HepG2 (cell line): ENCODE results near the gene VPS26A. TPM values are rescaled to one million over a fixed set of nuclear protein-coding genes. Genes with fewer than 3 reads are reported as not detected.

Source experiments
- ARHGAP35 ChIP-seq: sonication (generic); formaldehyde crosslinking; IDR thresholded peaks from 2 replicates; pipeline ENCODE4 v1.9.0; 2022; ENCODE audit warnings: mild to moderate bottlenecking, inconsistent platforms, moderate library complexity, missing genetic modification reagents, borderline replicate concordance
- ASH2L ChIP-seq: fragments of 300-600, 200-600 bp; sonication (generic); IDR thresholded peaks from 2 replicates; pipeline ENCODE4 v1.7.0; 2017; ENCODE audit warnings: low read depth, mild to moderate bottlenecking, moderate library complexity, mixed read lengths, low read length; ENCODE audit not compliant: insufficient read length
- BORCS8-MEF2B ChIP-seq: sonication (generic); formaldehyde crosslinking; IDR thresholded peaks from 2 replicates; pipeline ENCODE4 v1.8.0; 2022; ENCODE audit warnings: mild to moderate bottlenecking, missing genetic modification reagents
- DZIP1 ChIP-seq: sonication (generic); formaldehyde crosslinking; IDR thresholded peaks from 2 replicates; pipeline ENCODE4 v1.5.0; 2020; ENCODE audit warnings: mild to moderate bottlenecking, missing genetic modification reagents
- GZF1 ChIP-seq: sonication (generic); formaldehyde crosslinking; IDR thresholded peaks from 2 replicates; pipeline ENCODE4 v1.5.1; 2020; ENCODE audit warnings: mild to moderate bottlenecking, missing genetic modification reagents
- KDM2A ChIP-seq: sonication (generic); formaldehyde crosslinking; IDR thresholded peaks from 2 replicates; pipeline ENCODE4 v1.4.0; 2020; ENCODE audit warnings: low read depth, missing genetic modification reagents, borderline replicate concordance
- KLF16 ChIP-seq, 2 experiments: sonication (generic) in 1 of 2; formaldehyde crosslinking in 1 of 2; IDR thresholded peaks; 2 replicates each; pipeline versions ENCODE4 v1.6.1 to v1.8.0; 2016 to 2023; ENCODE audit warnings: missing genetic modification reagents in 2 of 2, missing compliant biosample characterization in 1 of 2
- PRDM10 ChIP-seq: sonication (generic); formaldehyde crosslinking; IDR thresholded peaks from 2 replicates; pipeline ENCODE4 v1.4.0; 2020; ENCODE audit warnings: low read depth, missing genetic modification reagents
- SMYD3 ChIP-seq: sonication (generic); formaldehyde crosslinking; IDR thresholded peaks from 2 replicates; pipeline ENCODE4 v1.8.1; 2023; ENCODE audit warnings: mild to moderate bottlenecking, missing genetic modification reagents
- TCF7L2 ChIP-seq: IDR thresholded peaks from 2 replicates; pipeline ENCODE4 v1.6.1; 2011; ENCODE audit warnings: mild to moderate bottlenecking, low read depth, low read length, moderate library complexity
- ZBTB33 ChIP-seq: sonication (generic); formaldehyde crosslinking; IDR thresholded peaks from 2 replicates; pipeline ENCODE4 v1.4.0; 2020; ENCODE audit warnings: missing genetic modification reagents
- ZKSCAN8 ChIP-seq: IDR thresholded peaks from 2 replicates; pipeline ENCODE4 v1.6.1; 2016; ENCODE audit warnings: borderline replicate concordance, missing genetic modification reagents, missing compliant biosample characterization
- ZNF10 ChIP-seq: sonication (generic); formaldehyde crosslinking; IDR thresholded peaks from 2 replicates; pipeline ENCODE4 v1.4.0; 2020; ENCODE audit warnings: mild to moderate bottlenecking, low read depth, missing genetic modification reagents, borderline replicate concordance
- ZNF615 ChIP-seq: sonication (generic); formaldehyde crosslinking; IDR thresholded peaks from 2 replicates; pipeline ENCODE4 v1.5.0; 2020; ENCODE audit warnings: mild to moderate bottlenecking, missing genetic modification reagents, borderline replicate concordance
- ZNF703 ChIP-seq: sonication (generic); formaldehyde crosslinking; IDR thresholded peaks from 2 replicates; pipeline ENCODE4 v1.5.1; 2020; ENCODE audit warnings: missing genetic modification reagents, mild to moderate bottlenecking, moderate library complexity, borderline replicate concordance
- polyA plus RNA-seq, 8 experiments: library from polyadenylated mRNA; depleted of rRNA in 3 of 8; stranded (reverse) in 7 of 8; unstranded in 1 of 8; fragments of >200 nt; fragmentation: Illumina TruSeq in 4 of 8; extraction: Trizol in 4 of 8; gene quantifications; 2 replicates each; pipeline versions ENCODE4 v1.2.1 to v1.2.3, GENCODE V29; 2011 to 2016; ENCODE audit warnings: low read depth in 4 of 8, missing spikeins in 1 of 8, mixed read lengths in 1 of 8; ENCODE audit not compliant: insufficient read depth in 1 of 8
- total RNA-seq, 5 experiments: library from RNA; depleted of rRNA; stranded (reverse); fragments of >200 nt; fragmentation: Illumina TruSeq; extraction: Trizol; gene quantifications; 2 replicates each; pipeline ENCODE4 v1.2.3, GENCODE V29; 2016; ENCODE audit warnings: low read depth in 1 of 5

VPS26A gene
- total and polyA plus RNA-seq, 2 of the 13 experiments (the other 11 are each of a cell fraction or from before 2014, with no cell fraction given), result 12.9 to 32.6 TPM

DNA sequence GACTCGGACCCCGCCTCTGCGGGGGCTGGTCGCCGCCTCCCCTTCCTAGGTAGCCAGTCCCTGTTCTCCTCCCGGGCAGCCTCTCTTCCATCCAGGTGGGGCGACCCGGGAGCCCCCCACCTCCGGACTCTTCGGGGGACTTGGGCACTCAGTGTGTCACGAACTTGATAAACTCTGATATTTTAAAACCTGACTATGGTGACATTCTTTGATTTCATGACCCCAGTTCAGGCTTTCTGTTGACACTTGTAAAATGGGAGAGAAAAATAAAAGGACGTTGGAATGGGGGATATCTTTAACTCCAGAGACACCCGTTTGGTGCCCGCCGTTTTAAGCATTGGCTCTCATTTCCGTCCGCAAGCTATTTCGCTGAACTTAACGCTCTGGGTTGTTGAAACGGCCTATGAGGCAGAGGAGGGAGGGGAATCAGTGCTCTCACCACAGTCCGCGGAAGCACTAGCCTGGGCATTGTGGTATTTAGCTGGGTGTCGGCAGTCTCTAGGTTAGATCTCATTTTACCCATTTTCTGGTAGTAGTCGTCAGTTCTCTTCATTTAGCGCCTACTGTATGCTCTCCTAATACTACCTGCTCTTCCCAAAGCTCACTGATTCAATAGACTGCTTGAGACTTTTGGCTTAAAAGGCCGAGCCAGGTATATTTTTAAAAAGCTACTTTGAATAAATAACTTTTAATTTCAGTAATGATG lies 738 bp downstream of the VPS26A start (continued):
- TF ChIP-seq PRDM10 (CRISPR knock-in tag) (no peak), KLF16 (CRISPR knock-in tag; IDR thresholded peaks at IDR 0.05) (0 out of 4 replicates have a peak, but pooled peaks of 1 of the 2 experiments have one; percentile 4), DZIP1 (CRISPR knock-in tag) (0 out of 2 replicates have a peak, but pooled peaks have one; percentile 13), SMYD3 (CRISPR knock-in tag) (peak; percentile 49; the same call in 1 of the 2 replicates), ASH2L (peak; percentile 8), ZNF703 (CRISPR knock-in tag) (no peak), ARHGAP35 (CRISPR knock-in tag) (no peak), ZNF10 (no peak), TCF7L2 (no peak), ZKSCAN8 (CRISPR knock-in tag) (peak; percentile 97), GZF1 (no peak), ZNF615 (CRISPR knock-in tag) (0 out of 2 replicates have a peak, but pooled peaks have one; percentile 44), KDM2A (CRISPR knock-in tag) (peak; percentile 41; the same call in 1 of the 2 replicates), BORCS8-MEF2B (0 out of 2 replicates have a peak, but pooled peaks have one; percentile 21), ZBTB33 (CRISPR knock-in tag) (no peak)
- TF ChIP-seq, all 625 proteins: peak for 24
